ENCODE data around the gene P4HA1. TPM values are rescaled to one million over a fixed set of nuclear protein-coding genes. Genes with fewer than 3 reads are reported as not detected.

Gene P4HA1
- total RNA-seq, 3 donors from 2014 or later (not counting 1 experiment from before 2014, with no cell fraction given): 13.0 to 16.3 (median 13.9) TPM

- Histone ChIP-seq H3K9me3 (ENCODE audit: control insufficient read depth, insufficient read depth, low read length) (no peaks in the 10 kb centered on the region), H3K36me3 (ENCODE audit: control insufficient read depth, insufficient read depth, low read length) (peaks cover 18% of the 10 kb centered on the region), H3K27ac (ENCODE audit: low read length) (no peak overlapping the region), H3K27me3 (ENCODE audit: control insufficient read depth, insufficient read depth, low read length) (no peaks in the 10 kb centered on the region), H3K4me3 (ENCODE audit: low read length) (no peak overlapping the region), H3K4me1 (ENCODE audit: control insufficient read depth, insufficient read depth, low read length) (no peaks in the 10 kb centered on the region)
- Mint-ChIP-seq H3K36me3 (no peaks in the 10 kb centered on the region), H3K27ac (no peak overlapping the region), H3K4me1 (peaks cover 6 to 11% of the 10 kb centered on the region in 2 donors), H3K4me3 (no peak overlapping the region), H3K27me3 (ENCODE audit: low read depth in 2 of 2) (no peaks in the 10 kb centered on the region), H3K9me3 (peaks cover 0 to 6% of the 10 kb centered on the region in 2 donors)
- intact Hi-C loops (cut with micrococcal nuclease): no loop called here
- no peak for TF ChIP-seq CTCF (IDR thresholded peaks at IDR 0.05)
- ATAC-seq (no peak), DNase-seq (no peak)
- no CpG with 5 or more reads among the region's 1 CpG for WGBS (ENCODE audit: insufficient coverage)
These were observed 75.6 kb downstream of the P4HA1 start for GRCh38 chr10:73021050-73021449.

- no peaks in the 10 kb centered on the region for H3K9me3 ChIP-seq (ENCODE audit: control insufficient read depth, insufficient read depth, low read length)
- H3K27ac Mint-ChIP-seq: no peak overlapping the region
- intact Hi-C loops (cut with micrococcal nuclease): no loop called here
- ATAC-seq (no peak), DNase-seq (no peak)
- H3K27me3 Mint-ChIP-seq (ENCODE audit: low read depth in 2 of 2): no peaks in the 10 kb centered on the region
- H3K4me1 ChIP-seq (ENCODE audit: control insufficient read depth, insufficient read depth, low read length): no peaks in the 10 kb centered on the region
- H3K4me3 ChIP-seq (ENCODE audit: low read length): no peak overlapping the region
- no peak overlapping the region for H3K27ac ChIP-seq (ENCODE audit: low read length)
- 80% methylated on average over 1 of the region's 1 CpG for WGBS (ENCODE audit: insufficient coverage)
- H3K36me3 ChIP-seq (ENCODE audit: control insufficient read depth, insufficient read depth, low read length): peaks cover 27% of the 10 kb centered on the region
- H3K27me3 ChIP-seq (ENCODE audit: control insufficient read depth, insufficient read depth, low read length): no peaks in the 10 kb centered on the region
- no peak overlapping the region for H3K4me3 Mint-ChIP-seq
- TF ChIP-seq CTCF (IDR thresholded peaks at IDR 0.05): no peak
- H3K36me3 Mint-ChIP-seq: no peaks in the 10 kb centered on the region
- H3K9me3 Mint-ChIP-seq: peaks cover 0 to 6% of the 10 kb centered on the region in 2 donors
- peaks cover 6 to 8% of the 10 kb centered on the region in 2 donors for H3K4me1 Mint-ChIP-seq
These were observed 77.6 kb downstream of the P4HA1 start for GRCh38 chr10:73019100-73019499.

GRCh38 chr10:73018632-73019031, 78.0 kb downstream of the P4HA1 start:
- H3K27me3 ChIP-seq (ENCODE audit: control insufficient read depth, insufficient read depth, low read length): no peaks in the 10 kb centered on the region
- no peak overlapping the region for H3K4me3 ChIP-seq (ENCODE audit: low read length)
- Mint-ChIP-seq H3K4me1 (peaks cover 6 to 7% of the 10 kb centered on the region in 2 donors), H3K9me3 (peaks cover 0 to 6% of the 10 kb centered on the region in 2 donors), H3K27me3 (ENCODE audit: low read depth in 2 of 2) (no peaks in the 10 kb centered on the region), H3K4me3 (no peak overlapping the region), H3K27ac (no peak overlapping the region), H3K36me3 (no peaks in the 10 kb centered on the region)
- DNase-seq (no peak), ATAC-seq (no peak)
- peaks cover 30% of the 10 kb centered on the region for H3K36me3 ChIP-seq (ENCODE audit: control insufficient read depth, insufficient read depth, low read length)
- H3K9me3 ChIP-seq (ENCODE audit: control insufficient read depth, insufficient read depth, low read length): no peaks in the 10 kb centered on the region
- no peaks in the 10 kb centered on the region for H3K4me1 ChIP-seq (ENCODE audit: control insufficient read depth, insufficient read depth, low read length)
- no peak for TF ChIP-seq CTCF (IDR thresholded peaks at IDR 0.05)
- intact Hi-C loops (cut with micrococcal nuclease): no loop called here
- WGBS (ENCODE audit: insufficient coverage): 100% methylated on average over 1 of the region's 1 CpG
- no peak overlapping the region for H3K27ac ChIP-seq (ENCODE audit: low read length)

- DNase-seq: no peak
- Mint-ChIP-seq H3K4me1 (peaks cover 6 to 7% of the 10 kb centered on the region in 2 donors), H3K27me3 (ENCODE audit: low read depth in 2 of 2) (no peaks in the 10 kb centered on the region), H3K9me3 (peaks cover 0 to 6% of the 10 kb centered on the region in 2 donors), H3K4me3 (no peak overlapping the region), H3K27ac (no peak overlapping the region), H3K36me3 (no peaks in the 10 kb centered on the region)
- no peak overlapping the region for H3K4me3 ChIP-seq (ENCODE audit: low read length)
- no peak for TF ChIP-seq CTCF (IDR thresholded peaks at IDR 0.05)
- no peaks in the 10 kb centered on the region for H3K4me1 ChIP-seq (ENCODE audit: control insufficient read depth, insufficient read depth, low read length)
- H3K27me3 ChIP-seq (ENCODE audit: control insufficient read depth, insufficient read depth, low read length): no peaks in the 10 kb centered on the region
- no peak for ATAC-seq
- intact Hi-C loops (cut with micrococcal nuclease): no loop called here
- peaks cover 34% of the 10 kb centered on the region for H3K36me3 ChIP-seq (ENCODE audit: control insufficient read depth, insufficient read depth, low read length)
- WGBS (ENCODE audit: insufficient coverage): 94% methylated on average over 2 of the region's 2 CpGs
- H3K9me3 ChIP-seq (ENCODE audit: control insufficient read depth, insufficient read depth, low read length): no peaks in the 10 kb centered on the region
- no peak overlapping the region for H3K27ac ChIP-seq (ENCODE audit: low read length)
These were observed 78.6 kb downstream of the P4HA1 start for GRCh38 chr10:73017955-73018480.
